Mesenchymal stem cell (in vitro differentiated cells and primary cell): Measurements from ENCODE around the gene PRSS27.
"Not testable (repeated sequence)": the region's sequence is repeated elsewhere in the genome, so short reads cannot be mapped to it uniquely, and the experiment has no call there.

ENCODE experiments used
- DNase-seq: peaks from one replicate; pipeline ENCODE4 v3.0.0-alpha.2; 2013
- H2AFZ ChIP-seq: one replicate; pipeline ENCODE4 v1.6.1; 2013; ENCODE audit warnings: low read depth, mild to moderate bottlenecking, control low read depth, inconsistent platforms, low read length, moderate library complexity
- H2AK5ac ChIP-seq: 2 replicates; pipeline ENCODE4 v1.6.1; 2013; ENCODE audit warnings: low read length, moderate library complexity, mild to moderate bottlenecking, inconsistent platforms; ENCODE audit not compliant: severe bottlenecking
- H2BK120ac ChIP-seq: one replicate; pipeline ENCODE4 v1.6.1; 2013; ENCODE audit warnings: low read depth, mild to moderate bottlenecking, inconsistent platforms, low read length, moderate library complexity
- H2BK12ac ChIP-seq, 2 experiments: one replicate each; pipeline ENCODE4 v1.6.1; 2013; ENCODE audit warnings: inconsistent platforms in 2 of 2, low read length in 2 of 2, mild to moderate bottlenecking in 2 of 2, moderate library complexity in 2 of 2, control low read depth in 1 of 2
- H2BK15ac ChIP-seq: one replicate; pipeline ENCODE4 v1.6.1; 2013; ENCODE audit warnings: mild to moderate bottlenecking, low read depth, inconsistent platforms; ENCODE audit not compliant: poor library complexity, severe bottlenecking
- H2BK5ac ChIP-seq: 2 replicates; pipeline ENCODE4 v1.6.1; 2013; ENCODE audit warnings: low read depth, mild to moderate bottlenecking, low read length, control low read depth, inconsistent platforms; ENCODE audit not compliant: poor library complexity, severe bottlenecking
- H3K14ac ChIP-seq, 2 experiments: one replicate each; pipeline ENCODE4 v1.6.1; 2013; ENCODE audit warnings: inconsistent platforms in 2 of 2, low read length in 2 of 2, control low read depth in 1 of 2, mild to moderate bottlenecking in 1 of 2, moderate library complexity in 1 of 2
- H3K18ac ChIP-seq, 2 experiments: one replicate each; pipeline ENCODE4 v1.6.1; 2013; ENCODE audit warnings: inconsistent platforms in 2 of 2, low read length in 2 of 2, control low read depth in 1 of 2, low read depth in 1 of 2, mild to moderate bottlenecking in 1 of 2
- H3K23ac ChIP-seq, 2 experiments: one replicate each; pipeline ENCODE4 v1.6.1; 2013; ENCODE audit warnings: inconsistent platforms in 2 of 2, low read length in 2 of 2, mild to moderate bottlenecking in 2 of 2, moderate library complexity in 2 of 2, control low read depth in 1 of 2
- H3K27ac ChIP-seq: 2 replicates; pipeline ENCODE4 v1.5.1; 2013; ENCODE audit warnings: mild to moderate bottlenecking, moderate library complexity, low read length, control low read depth, inconsistent platforms; ENCODE audit not compliant: poor library complexity, severe bottlenecking
- H3K27me3 ChIP-seq, 2 experiments: 2 replicates each; pipeline versions ENCODE4 v1.6.1 to v1.7.0; 2013; ENCODE audit warnings: low read length in 2 of 2, mild to moderate bottlenecking in 2 of 2, moderate library complexity in 2 of 2, control low read depth in 1 of 2, inconsistent platforms in 1 of 2; ENCODE audit not compliant: control insufficient read depth in 1 of 2, insufficient read depth in 1 of 2
- H3K36me3 ChIP-seq, 2 experiments: 2 replicates each; pipeline versions ENCODE4 v1.6.1 to v1.7.0; 2013; ENCODE audit warnings: low read length in 2 of 2, control low read depth in 1 of 2, inconsistent platforms in 1 of 2, low read depth in 1 of 2, mild to moderate bottlenecking in 1 of 2; ENCODE audit not compliant: insufficient read depth in 2 of 2, control insufficient read depth in 1 of 2
- H3K4ac ChIP-seq, 2 experiments: one replicate each; pipeline ENCODE4 v1.6.1; 2013; ENCODE audit warnings: inconsistent platforms in 2 of 2, low read length in 2 of 2, mild to moderate bottlenecking in 2 of 2, moderate library complexity in 2 of 2, control low read depth in 1 of 2, low read depth in 1 of 2
- H3K4me1 ChIP-seq: 2 replicates; pipeline ENCODE4 v1.6.1; 2013; ENCODE audit warnings: low read depth, low read length, control low read depth; ENCODE audit not compliant: control insufficient read depth, insufficient read depth
- H3K4me2 ChIP-seq: 2 replicates; pipeline ENCODE4 v1.6.1; 2013; ENCODE audit warnings: low read length, mild to moderate bottlenecking, inconsistent platforms; ENCODE audit not compliant: poor library complexity, severe bottlenecking
- H3K4me3 ChIP-seq, 2 experiments: 2 replicates each; pipeline versions ENCODE4 v1.5.1 to v1.7.0; 2013; ENCODE audit warnings: low read length in 2 of 2, mild to moderate bottlenecking in 2 of 2, control low read depth in 1 of 2, low read depth in 1 of 2; ENCODE audit not compliant: insufficient read depth in 1 of 2
- H3K79me1 ChIP-seq: replicated peaks from 2 replicates; pipeline ENCODE4 v1.6.1; 2013; ENCODE audit warnings: mild to moderate bottlenecking, control low read depth, low read length, inconsistent platforms; ENCODE audit not compliant: poor library complexity, severe bottlenecking
- H3K9ac ChIP-seq: 2 replicates; pipeline ENCODE4 v1.7.0; 2013; ENCODE audit warnings: mild to moderate bottlenecking, low read length, moderate library complexity
- H3K9me3 ChIP-seq: 2 replicates; pipeline ENCODE4 v1.7.0; 2013; ENCODE audit warnings: mild to moderate bottlenecking, low read length; ENCODE audit not compliant: control insufficient read depth
- H4K8ac ChIP-seq: one replicate; pipeline ENCODE4 v1.6.1; 2013; ENCODE audit warnings: inconsistent platforms, mild to moderate bottlenecking, low read length, moderate library complexity
- H4K91ac ChIP-seq: one replicate; pipeline ENCODE4 v1.6.1; 2013; ENCODE audit warnings: mild to moderate bottlenecking, low read length, inconsistent platforms
- WGBS: methylation state at CpG from one replicate; pipeline ENCODE4 v1.1.7; 2013; ENCODE audit warnings: mixed read lengths; 5-methylcytosine and 5-hydroxymethylcytosine counted together

The PRSS27 gene

DNA sequence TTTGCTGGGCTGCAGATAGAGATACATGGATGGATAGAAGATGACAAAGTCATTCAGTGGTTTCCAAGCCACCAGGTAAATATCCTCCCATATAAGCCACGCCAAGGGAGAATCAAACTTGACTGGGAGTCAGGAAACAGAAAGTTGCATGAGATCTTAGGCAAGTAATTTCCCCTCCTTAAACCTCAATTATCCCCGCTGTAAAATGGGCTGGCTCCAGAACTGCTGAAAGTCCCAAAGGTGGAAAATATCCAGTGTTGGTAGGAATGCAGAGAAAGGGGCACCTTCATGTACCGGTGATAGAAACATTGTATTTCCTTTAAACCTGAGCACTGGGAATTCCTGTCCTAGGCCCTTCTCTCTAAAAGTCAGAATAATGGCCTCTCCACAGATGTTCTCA, 43.1 kb downstream of the PRSS27 start:
- not testable (repeated sequence) for H2BK5ac ChIP-seq, H2BK12ac ChIP-seq, H2BK15ac ChIP-seq, H3K4ac ChIP-seq, H2AFZ ChIP-seq, H3K27me3 ChIP-seq, H2BK120ac ChIP-seq, H3K9ac ChIP-seq, H3K27ac ChIP-seq, H3K36me3 ChIP-seq, H4K91ac ChIP-seq, H3K14ac ChIP-seq, H3K18ac ChIP-seq, H3K9me3 ChIP-seq, H3K4me2 ChIP-seq, H3K23ac ChIP-seq, H3K79me1 ChIP-seq, H2AK5ac ChIP-seq, H4K8ac ChIP-seq, H3K4me3 ChIP-seq, DNase-seq
- peaks cover 11% of the 10 kb centered on the region for H3K4me1 ChIP-seq
- 100% methylated on average over 1 of the region's 3 CpGs for WGBS

DNA sequence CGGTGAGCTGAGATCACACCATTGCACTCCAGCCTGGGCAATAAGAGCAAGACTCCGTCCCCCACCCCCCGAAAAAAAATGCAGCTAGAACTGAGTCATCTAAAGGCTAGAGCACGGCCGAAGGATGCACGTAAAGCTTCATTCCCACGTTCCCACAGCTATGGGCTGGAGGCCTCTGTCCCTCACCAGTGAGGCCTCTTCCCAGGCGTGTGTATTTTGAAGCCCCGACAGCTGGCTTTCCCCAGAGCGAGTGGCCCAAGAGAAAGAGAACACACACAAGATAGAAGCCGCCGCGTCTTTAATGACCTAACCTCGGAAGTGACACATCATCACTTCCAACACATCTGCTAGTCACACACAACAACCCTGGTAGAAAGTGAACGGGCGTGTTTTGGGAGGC, 44.3 kb downstream of the PRSS27 start:
- no peak overlapping the region for H2BK15ac ChIP-seq
- 72% methylated on average over 10 of the region's 16 CpGs for WGBS

DNA sequence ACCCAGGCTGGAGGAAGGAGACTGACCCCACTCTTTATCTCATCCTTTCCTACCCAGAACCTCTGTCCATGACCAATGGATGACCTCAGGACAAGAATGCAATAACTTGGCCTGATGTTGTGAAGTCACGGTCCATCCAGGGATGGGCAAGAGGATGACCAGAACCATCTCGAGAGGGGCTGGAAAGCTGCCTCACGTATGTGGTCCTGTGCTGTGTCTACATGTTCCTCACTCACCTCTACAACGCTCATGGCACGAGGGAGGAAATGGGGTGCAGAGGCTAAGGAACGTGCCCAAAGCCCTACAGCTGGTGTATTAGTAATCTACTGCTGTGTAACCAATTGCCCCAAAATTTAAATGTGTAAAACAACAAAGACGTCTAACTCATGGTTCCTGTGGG, 45.0 kb downstream of the PRSS27 start:
- no peak overlapping the region for H3K14ac ChIP-seq
- no peak overlapping the region for H3K18ac ChIP-seq
- no peak overlapping the region for H3K23ac ChIP-seq
- H4K91ac ChIP-seq = no peak overlapping the region
- no peak overlapping the region for H2BK120ac ChIP-seq
- H3K4me3 ChIP-seq = no peak overlapping the region
- H2BK5ac ChIP-seq = no peak overlapping the region
- peaks cover 6% of the 10 kb centered on the region for H3K79me1 ChIP-seq
- H3K9me3 ChIP-seq = no peaks in the 10 kb centered on the region
- H3K27me3 ChIP-seq = no peaks in the 10 kb centered on the region
- no peak overlapping the region for H2BK15ac ChIP-seq
- peaks cover 8% of the 10 kb centered on the region for H3K4me1 ChIP-seq
- H2AFZ ChIP-seq = no peak overlapping the region
- no peak overlapping the region for H2BK12ac ChIP-seq
- no peak overlapping the region for H3K9ac ChIP-seq
- no peak overlapping the region for H2AK5ac ChIP-seq
- no peak overlapping the region for H3K4ac ChIP-seq
- no peak for DNase-seq
- WGBS = 96% methylated on average over 5 of the region's 7 CpGs
- peak overlapping the region; percentile 53 for H4K8ac ChIP-seq
- H3K36me3 ChIP-seq = no peaks in the 10 kb centered on the region
- H3K27ac ChIP-seq = no peak overlapping the region
- H3K4me2 ChIP-seq = no peak overlapping the region

More for the DNA sequence above, 44.3 kb downstream of the PRSS27 start:
- no peak overlapping the region for H2BK120ac ChIP-seq
- H3K27me3 ChIP-seq = no peaks in the 10 kb centered on the region
- peak; percentile 59 for DNase-seq
- no peak overlapping the region for H3K18ac ChIP-seq
- H3K27ac ChIP-seq = no peak overlapping the region
- no peak overlapping the region for H3K14ac ChIP-seq
- no peaks in the 10 kb centered on the region for H3K9me3 ChIP-seq
- H2AK5ac ChIP-seq = no peak overlapping the region
- no peak overlapping the region for H2AFZ ChIP-seq
- no peaks in the 10 kb centered on the region for H3K36me3 ChIP-seq
- H3K23ac ChIP-seq = no peak overlapping the region
- no peak overlapping the region for H4K91ac ChIP-seq
- no peak overlapping the region for H4K8ac ChIP-seq
- H3K4me3 ChIP-seq = no peak overlapping the region
- H3K79me1 ChIP-seq = peaks cover 5% of the 10 kb centered on the region
- H3K9ac ChIP-seq = no peak overlapping the region
- no peak overlapping the region for H2BK5ac ChIP-seq
- no peak overlapping the region for H3K4me2 ChIP-seq
- no peak overlapping the region for H2BK12ac ChIP-seq
- no peak overlapping the region for H3K4ac ChIP-seq
- H3K4me1 ChIP-seq = peaks cover 8% of the 10 kb centered on the region

DNA sequence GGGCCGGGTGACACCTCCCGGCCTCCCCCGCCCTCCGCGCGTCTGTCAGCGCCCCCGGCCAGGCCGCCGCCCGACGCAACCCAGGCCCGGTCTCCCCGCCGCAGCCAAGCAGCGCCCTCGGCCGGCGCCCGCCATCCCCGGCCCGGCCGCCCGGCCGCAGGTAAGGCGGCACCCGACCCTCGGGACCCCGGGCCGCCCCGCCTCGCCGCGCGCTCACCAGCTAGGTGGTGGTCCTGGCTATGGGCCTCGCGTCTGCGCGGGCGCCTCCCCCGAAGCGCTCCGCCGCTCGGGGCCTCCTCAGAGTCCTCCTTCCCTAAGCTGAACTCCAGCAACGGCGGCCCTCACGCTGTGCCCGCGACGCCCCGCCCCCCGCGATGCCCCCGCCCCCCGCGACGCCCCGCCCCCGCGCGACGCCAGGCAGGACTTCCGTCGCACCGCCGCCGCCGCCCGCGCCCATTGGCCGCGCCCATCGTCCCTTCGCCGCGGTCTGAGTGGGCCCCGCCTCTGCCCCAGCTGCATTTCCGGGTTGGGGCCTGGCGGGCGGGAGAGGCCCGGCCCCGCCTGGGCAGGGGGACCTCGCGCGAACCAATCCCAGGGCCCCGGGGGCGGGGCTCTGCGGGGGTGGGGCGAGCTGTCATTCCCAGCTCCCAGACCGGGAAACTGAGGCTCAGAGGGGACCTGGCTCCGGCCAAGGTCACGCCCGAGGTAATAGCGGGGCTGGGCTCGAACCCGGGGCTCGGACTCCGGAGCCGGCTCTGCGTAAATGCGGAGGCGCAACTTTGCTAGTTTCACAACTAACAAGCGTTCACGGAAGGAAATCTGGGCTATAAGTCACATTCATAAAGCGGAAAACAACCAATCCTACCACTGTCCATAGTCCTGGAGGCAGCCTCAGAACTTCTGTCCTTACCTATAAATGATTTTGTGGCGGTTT, 46.7 kb downstream of the PRSS27 start:
- H4K91ac ChIP-seq = no peak overlapping the region

More for the DNA sequence above, 46.7 kb downstream of the PRSS27 start:
- Histone ChIP-seq H3K4me2 (peak overlapping the region; percentile 55), H3K79me1 (peaks cover 11% of the 10 kb centered on the region), H3K4me1 (peaks cover 8% of the 10 kb centered on the region), H2AK5ac (no peak overlapping the region), H2BK120ac (no peak overlapping the region), H3K4ac (no peak overlapping the region), H3K4me3 (peak overlapping the region; percentile 89 to 91), H2BK5ac (peak overlapping the region; percentile 76), H3K14ac (peak overlapping the region in 1 of 2 experiments; percentile 45), H3K36me3 (peaks cover 8% of the 10 kb centered on the region in 2 experiments), H3K18ac (peak overlapping the region in 1 of 2 experiments; percentile 75), H3K27me3 (no peaks in the 10 kb centered on the region), H4K8ac (no peak overlapping the region), H2BK12ac (no peak overlapping the region), H2AFZ (peak overlapping the region; percentile 81), H3K27ac (no peak overlapping the region), H3K23ac (no peak overlapping the region), H2BK15ac (no peak overlapping the region), H3K9ac (peak overlapping the region; percentile 87), H3K9me3 (no peaks in the 10 kb centered on the region)
- peak; percentile 94 for DNase-seq
- under 1% methylated on average over 53 of the region's 107 CpGs for WGBS
